ENCODE data around the gene INPP5F.
"Not testable (repeated sequence)": the region's sequence is repeated elsewhere in the genome, so short reads cannot be mapped to it uniquely, and the experiment has no call there.

Gene INPP5F

DNA sequence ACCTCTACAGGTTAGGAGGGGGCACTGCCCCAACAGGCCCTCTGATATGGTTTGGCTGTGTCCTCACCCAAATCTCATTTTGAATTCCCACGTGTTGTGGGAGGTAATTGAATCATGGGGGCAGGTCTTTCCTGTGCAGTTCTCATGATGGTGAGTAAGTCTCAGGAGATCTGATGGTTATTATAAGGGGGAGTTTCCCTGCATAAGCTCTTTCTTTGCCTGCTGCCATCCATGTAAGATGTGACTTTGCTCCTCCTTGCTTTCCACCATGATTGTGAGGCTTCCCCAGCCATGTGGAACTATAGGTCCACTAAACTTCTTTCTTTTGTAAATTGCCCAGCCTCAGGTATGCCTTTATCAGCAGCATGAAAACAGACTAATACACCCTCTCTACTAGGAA lies 14.9 kb upstream of the INPP5F start:
- not testable (repeated sequence) for H3K4me1 ChIP-seq (ENCODE audit: control insufficient read depth, insufficient read depth, low read length); H3K4me2 ChIP-seq (ENCODE audit: low read length); H3K9me3 ChIP-seq (replicated peaks; ENCODE audit: low read length); H3K27me3 ChIP-seq (ENCODE audit: control insufficient read depth, insufficient read depth, low read length); H3K9ac ChIP-seq (ENCODE audit: low read depth, low read length); H3K36me3 ChIP-seq (ENCODE audit: insufficient read depth, low read length); H3K4me3 ChIP-seq (ENCODE audit: low read length)

DNA sequence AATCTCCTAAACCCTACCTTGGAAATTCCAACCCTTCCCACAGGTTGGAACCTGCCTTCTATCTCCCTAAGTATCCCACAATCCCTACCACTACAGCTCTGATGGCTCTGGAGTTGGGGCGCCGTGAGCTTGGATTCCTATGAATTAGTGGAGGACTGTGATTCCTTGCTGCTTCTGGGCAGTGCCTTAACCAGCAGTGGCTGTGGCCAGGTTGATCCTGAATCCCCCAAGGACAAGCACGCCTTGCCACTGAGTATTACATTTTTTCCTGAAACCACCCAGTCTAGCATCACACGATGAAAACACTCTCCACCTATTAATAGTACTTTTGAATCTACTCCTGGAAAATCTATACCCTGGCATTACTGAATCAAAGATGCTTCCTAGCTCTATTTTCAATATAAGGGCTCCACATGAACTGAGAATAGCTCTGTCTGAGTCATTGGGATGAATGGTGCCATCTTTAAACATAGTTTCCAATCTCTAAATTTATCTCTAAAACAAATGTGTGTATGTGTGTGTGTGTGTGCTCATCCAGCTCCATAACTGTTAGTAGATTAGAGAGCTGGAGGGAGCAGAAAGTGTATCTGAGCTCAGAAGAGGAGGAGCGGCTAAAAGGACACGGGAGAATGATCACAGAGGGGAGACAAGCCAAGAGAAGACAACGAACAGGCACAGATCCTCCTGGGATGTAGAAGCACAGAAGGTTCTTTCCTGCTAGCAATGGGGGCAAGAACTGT lies 11.9 kb upstream of the INPP5F start:
- H3K4me3 ChIP-seq (ENCODE audit: low read length) = no peak overlapping the region
- H3K27me3 ChIP-seq (ENCODE audit: control insufficient read depth, insufficient read depth, low read length) = no peaks in the 10 kb centered on the region
- H3K4me1 ChIP-seq (ENCODE audit: control insufficient read depth, insufficient read depth, low read length) = no peaks in the 10 kb centered on the region
- no peak overlapping the region for H3K9ac ChIP-seq (ENCODE audit: low read depth, low read length)
- no peaks in the 10 kb centered on the region for H3K36me3 ChIP-seq (ENCODE audit: insufficient read depth, low read length)
- no peak overlapping the region for H3K4me2 ChIP-seq (ENCODE audit: low read length)
- no peaks in the 10 kb centered on the region for H3K9me3 ChIP-seq (replicated peaks; ENCODE audit: low read length)

DNA sequence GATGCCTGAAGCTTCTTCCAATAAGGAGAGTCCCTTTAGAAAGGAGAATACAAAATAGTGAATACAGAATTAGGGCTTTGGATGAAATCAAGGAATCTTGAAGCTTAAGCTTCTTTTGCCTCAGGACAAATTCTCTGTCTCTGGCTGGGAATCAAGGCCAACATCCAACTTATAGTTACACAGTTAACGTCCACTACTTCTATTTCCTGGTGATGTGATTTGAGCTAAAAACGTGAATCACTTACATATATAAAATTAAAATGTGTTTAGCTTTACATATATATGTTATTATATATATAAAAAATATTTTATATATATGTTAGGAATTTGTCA lies 11.4 kb upstream of the INPP5F start:
- no peaks in the 10 kb centered on the region for H3K36me3 ChIP-seq (ENCODE audit: insufficient read depth, low read length)
- H3K9me3 ChIP-seq (replicated peaks; ENCODE audit: low read length) = no peaks in the 10 kb centered on the region
- no peaks in the 10 kb centered on the region for H3K4me1 ChIP-seq (ENCODE audit: control insufficient read depth, insufficient read depth, low read length)
- H3K4me3 ChIP-seq (ENCODE audit: low read length) = no peak overlapping the region
- no peak overlapping the region for H3K9ac ChIP-seq (ENCODE audit: low read depth, low read length)
- H3K4me2 ChIP-seq (ENCODE audit: low read length) = no peak overlapping the region
- H3K27me3 ChIP-seq (ENCODE audit: control insufficient read depth, insufficient read depth, low read length) = no peaks in the 10 kb centered on the region

DNA sequence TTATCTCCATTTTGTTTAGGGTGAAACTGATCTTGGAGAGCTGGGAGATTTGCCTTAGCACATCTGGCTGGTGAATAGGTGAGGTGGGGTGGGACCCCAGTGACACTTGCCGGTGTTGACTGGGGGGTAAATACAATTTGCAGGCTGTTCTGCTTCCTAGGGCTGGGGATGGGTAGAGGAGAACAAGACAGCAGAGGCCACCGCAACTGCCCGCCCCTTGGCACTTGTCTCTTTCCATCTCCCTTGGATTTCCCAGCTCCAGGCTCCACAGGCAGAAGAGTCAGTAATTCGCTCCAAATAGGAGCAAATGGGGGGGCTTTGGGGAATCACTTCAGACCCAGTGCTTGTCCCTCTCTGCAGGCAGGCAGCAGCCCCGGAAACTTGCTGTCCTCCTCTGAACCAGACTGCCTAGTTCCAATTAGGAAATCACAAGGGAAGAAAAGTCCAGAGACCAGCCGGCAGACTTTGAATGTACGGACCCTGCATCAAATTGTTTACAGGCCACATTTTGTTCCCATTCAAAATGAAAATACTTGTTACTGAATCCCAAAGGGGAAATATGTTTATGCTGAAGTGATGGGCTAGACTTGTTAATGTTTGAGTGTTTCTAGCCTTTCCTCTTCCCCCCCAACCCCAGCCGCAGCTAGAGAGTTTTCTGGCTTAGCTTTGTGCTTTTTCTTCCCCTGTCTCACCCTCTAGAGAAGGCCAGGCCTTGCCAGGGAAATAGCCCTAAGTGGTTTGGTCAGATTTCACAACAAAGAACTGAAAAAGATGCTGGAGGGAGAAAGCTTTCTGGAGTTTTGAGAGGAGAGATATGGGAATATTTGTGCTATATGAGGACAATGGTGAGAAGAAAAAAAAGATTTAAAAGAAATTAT lies 10.0 kb upstream of the INPP5F start:
- Histone ChIP-seq H3K9me3 (replicated peaks; ENCODE audit: low read length) (no peaks in the 10 kb centered on the region), H3K4me2 (ENCODE audit: low read length) (no peak overlapping the region), H3K4me1 (ENCODE audit: control insufficient read depth, insufficient read depth, low read length) (no peaks in the 10 kb centered on the region), H3K27me3 (ENCODE audit: control insufficient read depth, insufficient read depth, low read length) (no peaks in the 10 kb centered on the region), H3K9ac (ENCODE audit: low read depth, low read length) (no peak overlapping the region), H3K36me3 (ENCODE audit: insufficient read depth, low read length) (no peaks in the 10 kb centered on the region), H3K4me3 (ENCODE audit: low read length) (no peak overlapping the region)

DNA sequence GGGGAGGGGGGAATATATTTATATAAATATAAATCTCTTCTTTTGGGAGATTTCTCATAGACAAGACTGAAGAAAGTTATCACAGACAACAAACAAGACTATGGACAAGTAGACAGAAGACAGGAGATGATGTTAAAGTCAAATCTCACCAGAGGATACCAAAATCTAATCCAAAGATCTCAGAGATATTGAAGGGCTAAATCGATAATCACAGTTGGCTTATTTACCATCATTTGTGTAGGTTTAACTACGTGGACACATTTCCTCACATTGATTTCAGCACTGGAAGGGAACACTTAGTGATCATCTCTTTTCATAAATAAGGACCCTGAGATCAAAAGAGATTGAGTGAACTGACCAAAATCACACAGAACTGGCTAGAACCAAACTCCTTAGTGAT lies 2.7 kb upstream of the INPP5F start:
- no peaks in the 10 kb centered on the region for H3K36me3 ChIP-seq (ENCODE audit: insufficient read depth, low read length)
- peaks cover 18% of the 10 kb centered on the region for H3K4me1 ChIP-seq (ENCODE audit: control insufficient read depth, insufficient read depth, low read length)
- H3K4me3 ChIP-seq (ENCODE audit: low read length) = no peak overlapping the region
- no peaks in the 10 kb centered on the region for H3K9me3 ChIP-seq (replicated peaks; ENCODE audit: low read length)
- H3K4me2 ChIP-seq (ENCODE audit: low read length) = no peak overlapping the region
- no peak overlapping the region for H3K9ac ChIP-seq (ENCODE audit: low read depth, low read length)
- H3K27me3 ChIP-seq (ENCODE audit: control insufficient read depth, insufficient read depth, low read length) = no peaks in the 10 kb centered on the region

DNA sequence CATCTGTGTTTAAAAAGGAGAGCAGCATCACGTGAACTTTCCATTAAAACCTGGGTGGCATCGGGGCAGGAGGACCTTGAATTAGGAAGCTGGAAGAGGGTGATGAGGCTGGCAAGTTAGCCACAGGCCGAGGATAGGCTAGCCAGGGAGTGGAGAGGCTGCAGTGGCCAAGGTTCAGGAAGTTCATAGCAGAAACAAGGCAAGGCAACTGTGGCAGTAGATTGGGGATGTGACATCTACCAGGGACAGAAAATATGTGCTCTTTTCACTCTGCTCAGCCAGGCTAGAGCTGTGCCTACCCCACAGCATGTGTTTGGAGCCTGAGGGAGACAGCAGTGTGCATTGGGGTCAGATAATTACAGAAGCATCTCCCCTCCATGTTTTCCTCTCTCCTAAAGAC lies 2.2 kb upstream of the INPP5F start:
- Histone ChIP-seq H3K4me3 (ENCODE audit: low read length) (no peak overlapping the region), H3K27me3 (ENCODE audit: control insufficient read depth, insufficient read depth, low read length) (no peaks in the 10 kb centered on the region)

DNA sequence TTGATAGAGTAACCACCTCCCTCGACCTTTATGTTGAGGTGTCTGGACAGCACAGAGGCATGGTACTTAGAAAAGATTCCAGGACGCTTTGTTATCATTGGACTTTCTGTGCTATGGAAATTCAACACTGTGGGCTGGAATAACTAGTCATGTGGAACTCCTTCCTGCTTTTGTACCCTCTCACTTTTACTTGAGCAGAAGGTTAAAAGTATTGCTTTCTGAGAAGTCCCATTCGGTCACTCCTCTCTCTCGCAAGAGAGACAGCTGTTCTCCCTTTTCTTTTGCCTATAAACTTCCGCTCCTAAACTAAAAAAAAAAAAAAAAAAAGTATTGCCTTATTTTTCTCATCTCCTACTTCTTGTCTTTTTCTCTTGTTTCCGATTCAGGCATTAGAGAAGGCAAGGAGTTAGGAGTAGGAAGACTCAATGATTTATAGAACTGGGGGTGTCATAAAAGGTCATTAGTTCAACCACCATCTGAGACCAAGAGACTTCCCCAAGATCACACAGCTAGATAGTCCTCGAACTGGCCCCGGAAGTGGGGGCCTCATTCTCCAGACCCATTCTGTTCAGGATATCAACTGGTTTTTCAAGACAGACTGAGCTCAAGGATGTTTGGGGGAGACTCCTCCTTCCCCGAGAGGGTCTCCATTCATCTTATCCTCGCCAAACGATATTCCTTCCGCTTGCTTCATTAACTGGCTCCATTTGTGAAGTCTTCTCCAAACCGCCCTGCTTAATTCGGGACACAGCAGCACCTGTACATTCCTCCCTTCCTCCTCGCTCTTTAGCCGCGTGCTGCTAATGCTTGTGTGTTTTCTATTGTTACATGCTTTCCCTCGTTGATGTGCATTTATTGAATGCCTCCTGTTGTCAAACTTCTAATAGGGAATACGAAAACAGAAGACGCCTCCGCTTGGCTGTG lies 995 bp upstream of the INPP5F start:
- peak overlapping the region; percentile 81 for H3K4me3 ChIP-seq (ENCODE audit: low read length)
- H3K27me3 ChIP-seq (ENCODE audit: control insufficient read depth, insufficient read depth, low read length) = no peaks in the 10 kb centered on the region
- peaks cover 18% of the 10 kb centered on the region for H3K4me1 ChIP-seq (ENCODE audit: control insufficient read depth, insufficient read depth, low read length)
- H3K9me3 ChIP-seq (replicated peaks; ENCODE audit: low read length) = no peaks in the 10 kb centered on the region
- no peaks in the 10 kb centered on the region for H3K36me3 ChIP-seq (ENCODE audit: insufficient read depth, low read length)
- H3K4me2 ChIP-seq (ENCODE audit: low read length) = peak overlapping the region; percentile 84
- peak overlapping the region; percentile 86 for H3K9ac ChIP-seq (ENCODE audit: low read depth, low read length)

More for the DNA sequence above, 2.2 kb upstream of the INPP5F start:
- Histone ChIP-seq H3K9ac (ENCODE audit: low read depth, low read length) (no peak overlapping the region), H3K4me1 (ENCODE audit: control insufficient read depth, insufficient read depth, low read length) (peaks cover 18% of the 10 kb centered on the region), H3K9me3 (replicated peaks; ENCODE audit: low read length) (no peaks in the 10 kb centered on the region), H3K4me2 (ENCODE audit: low read length) (no peak overlapping the region), H3K36me3 (ENCODE audit: insufficient read depth, low read length) (no peaks in the 10 kb centered on the region)

DNA sequence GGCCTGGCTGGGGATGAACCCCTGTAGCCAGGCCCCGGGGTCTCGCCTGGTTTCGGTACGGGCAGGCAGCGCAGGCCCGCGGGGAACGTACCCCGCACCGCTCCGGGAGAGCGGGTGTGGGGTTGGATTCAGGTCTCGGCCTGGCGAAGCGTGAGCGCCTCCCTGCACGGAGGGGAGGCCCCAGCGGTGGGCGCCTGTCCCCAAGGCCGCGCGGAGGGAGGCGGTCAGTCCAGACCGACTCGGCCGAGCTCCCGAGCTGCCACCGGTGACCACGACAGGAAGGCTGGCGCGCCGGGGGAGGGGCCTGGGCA lies 378 bp upstream of the INPP5F start:
- Histone ChIP-seq H3K4me3 (ENCODE audit: low read length) (peak overlapping the region; percentile 81), H3K4me1 (ENCODE audit: control insufficient read depth, insufficient read depth, low read length) (peaks cover 18% of the 10 kb centered on the region), H3K9me3 (replicated peaks; ENCODE audit: low read length) (no peaks in the 10 kb centered on the region), H3K27me3 (ENCODE audit: control insufficient read depth, insufficient read depth, low read length) (no peaks in the 10 kb centered on the region), H3K36me3 (ENCODE audit: insufficient read depth, low read length) (no peaks in the 10 kb centered on the region), H3K4me2 (ENCODE audit: low read length) (peak overlapping the region; percentile 84), H3K9ac (ENCODE audit: low read depth, low read length) (peak overlapping the region; percentile 86)

DNA sequence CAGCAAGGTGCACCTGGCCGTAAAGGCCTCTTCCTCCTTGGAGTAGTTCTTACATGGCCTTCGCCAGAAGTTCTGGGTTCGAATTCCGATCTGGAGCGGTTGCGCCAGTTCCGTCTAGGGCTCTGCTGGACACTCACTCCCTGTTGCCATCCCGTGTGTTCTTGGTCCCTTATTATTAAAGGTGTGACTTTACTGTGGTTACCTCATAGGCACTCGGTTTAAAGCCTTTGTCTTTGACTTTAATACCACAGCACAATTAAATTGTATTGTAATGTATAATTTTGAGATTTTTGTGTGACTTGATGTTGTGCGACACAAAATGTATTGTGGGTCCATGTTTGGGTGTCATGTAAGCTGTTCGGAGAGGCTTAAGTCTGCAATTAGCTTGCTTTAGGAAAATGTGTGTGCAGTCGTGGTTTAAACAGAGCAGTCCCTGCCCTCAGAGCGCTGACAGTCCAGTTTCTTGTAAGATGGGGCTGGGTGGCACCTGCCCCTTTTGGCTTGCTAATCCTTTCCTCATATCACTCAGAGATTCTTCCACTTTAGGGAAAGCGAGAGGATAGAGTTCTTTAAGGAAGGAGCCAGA lies 919 bp downstream of the INPP5F start:
- no peaks in the 10 kb centered on the region for H3K27me3 ChIP-seq (ENCODE audit: control insufficient read depth, insufficient read depth, low read length)
- peak overlapping the region; percentile 77 for H3K9ac ChIP-seq (ENCODE audit: low read depth, low read length)
- peak overlapping the region; percentile 81 for H3K4me3 ChIP-seq (ENCODE audit: low read length)
- no peaks in the 10 kb centered on the region for H3K9me3 ChIP-seq (replicated peaks; ENCODE audit: low read length)
- H3K36me3 ChIP-seq (ENCODE audit: insufficient read depth, low read length) = no peaks in the 10 kb centered on the region
- peak overlapping the region; percentile 90 for H3K4me2 ChIP-seq (ENCODE audit: low read length)
- peaks cover 18% of the 10 kb centered on the region for H3K4me1 ChIP-seq (ENCODE audit: control insufficient read depth, insufficient read depth, low read length)

DNA sequence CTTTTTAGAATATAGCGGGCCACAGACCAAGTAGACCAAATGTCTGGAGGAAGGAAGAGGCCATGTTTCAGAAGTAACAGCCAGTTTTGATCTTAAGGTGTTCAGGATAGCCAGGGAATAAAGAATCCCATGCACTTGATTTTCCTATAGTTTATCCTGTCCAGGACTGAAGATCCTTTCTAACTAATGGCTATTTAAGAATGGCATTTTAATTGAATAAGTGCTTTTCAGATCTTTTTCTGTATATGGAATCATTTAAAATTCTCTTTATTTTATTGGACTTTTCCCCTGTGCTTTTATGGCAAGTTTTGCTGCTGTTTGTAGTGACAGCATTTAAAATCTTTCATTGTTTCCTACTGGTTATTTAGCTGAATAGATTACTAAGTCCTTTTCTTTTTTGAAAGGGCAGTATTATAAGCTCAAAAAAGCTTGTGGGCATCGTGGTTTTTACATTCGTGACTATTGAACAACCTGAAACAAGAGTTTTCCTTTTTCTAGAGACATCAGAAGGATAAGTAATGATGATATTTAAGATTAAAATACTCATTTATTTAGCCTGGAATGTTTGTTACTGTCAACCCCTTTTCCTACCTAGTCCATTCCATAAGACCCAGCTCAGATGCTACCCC lies 2.4 kb downstream of the INPP5F start:
- H3K9ac ChIP-seq (ENCODE audit: low read depth, low read length) = no peak overlapping the region
- H3K36me3 ChIP-seq (ENCODE audit: insufficient read depth, low read length) = no peaks in the 10 kb centered on the region
- peaks cover 18% of the 10 kb centered on the region for H3K4me1 ChIP-seq (ENCODE audit: control insufficient read depth, insufficient read depth, low read length)
- no peaks in the 10 kb centered on the region for H3K9me3 ChIP-seq (replicated peaks; ENCODE audit: low read length)
- no peak overlapping the region for H3K4me2 ChIP-seq (ENCODE audit: low read length)
- H3K27me3 ChIP-seq (ENCODE audit: control insufficient read depth, insufficient read depth, low read length) = no peaks in the 10 kb centered on the region
- H3K4me3 ChIP-seq (ENCODE audit: low read length) = no peak overlapping the region
